Right lobe of liver (tissue), 6 donors: Measurements from ENCODE around the gene ACP6. TPM values are rescaled to one million over a fixed set of nuclear protein-coding genes. Genes with fewer than 3 reads are reported as not detected.

Experiments
- ATAC-seq, 4 donors: fragments of 200-7000 bp; cut with Tn5 transposase; one replicate each; pipeline ENCODE4 v1.9.1; 2020; ENCODE audit warnings: mild to moderate bottlenecking in 4 of 4, moderate library complexity in 4 of 4
- DNase-seq, 3 donors: peaks; one replicate each; pipeline ENCODE4 v3.0.0-alpha.2; 2020
- H3K27ac ChIP-seq, 3 donors: fragments of 200-600 bp; one replicate each; pipeline ENCODE4 v1.8.0; 2022
- H3K27me3 ChIP-seq, 2 donors: fragments of 200-600 bp; one replicate each; pipeline ENCODE4 v1.8.0; 2022
- H3K36me3 ChIP-seq, 4 donors: fragments of 200-600 bp; sonication (generic) in 1 of 4; one replicate each; pipeline versions ENCODE4 v1.5.1 to v1.8.0; 2017 to 2022; ENCODE audit warnings: control low read depth in 1 of 4
- H3K4me1 ChIP-seq, 4 donors: fragments of 200-600 bp; sonication (generic) in 1 of 4; one replicate each; pipeline versions ENCODE4 v1.5.1 to v1.8.0; 2017 to 2022; ENCODE audit warnings: control low read depth in 1 of 4
- H3K4me3 ChIP-seq, 3 donors: fragments of 200-600 bp; one replicate each; pipeline ENCODE4 v1.8.0; 2022
- H3K9me3 ChIP-seq, 4 donors: fragments of 200-600 bp; sonication (generic) in 1 of 4; one replicate each; pipeline versions ENCODE4 v1.5.1 to v1.8.0; 2017 to 2022; ENCODE audit warnings: control low read depth in 1 of 4
- CTCF ChIP-seq, 4 donors: fragments of 200-600 bp in 3 of 4; fragments of 450-650 bp in 1 of 4; IDR thresholded peaks; one replicate each; pipeline versions ENCODE4 v1.5.1 to v1.8.0; 2016 to 2022; ENCODE audit warnings: antibody characterized with exemption in 4 of 4, mild to moderate bottlenecking in 2 of 4
- POLR2A ChIP-seq: fragments of 450-650 bp; IDR thresholded peaks from one replicate; pipeline ENCODE4 v1.6.1; 2017; ENCODE audit warnings: antibody characterized with exemption, mild to moderate bottlenecking
- WGBS: methylation state at CpG from one replicate; pipeline ENCODE4 v1.1.6; 2018; ENCODE audit warnings: low coverage, low lambda C conversion rate; ENCODE audit not compliant: insufficient coverage; ENCODE audit errors: missing lambda C conversion rate; 5-methylcytosine and 5-hydroxymethylcytosine counted together
- intact Hi-C, 2 donors: fragments of 100-400 bp; cut with DNase I; formaldehyde crosslinking; loops; one replicate each; pipeline versions ENCODE4 v1.11.2 to v1.14.1; 2022
- total RNA-seq, 6 experiments: library from RNA; depleted of rRNA in 2 of 6; stranded (reverse); fragments of >200 nt in 2 of 6; fragmentation: NEBNext Ultra II Directional in 3 of 6; extraction: Animal tissue kit (Norgen Biotek cat#: 25700) in 3 of 6; gene quantifications; one replicate each; pipeline versions ENCODE4 v1.1.0 to v1.2.4, GENCODE V29; 2016 to 2023
- donor health status: DM: no; HTN: yes; CAD: no.
- donor health status: DM: no; HTN: no; CAD: no.
- donor health status: DM: no; HTN: no; CAD: no.
- donor health status: DM: no; HTN: yes; CAD: no.
- donor health status: DM: no; HTN: yes; CAD: no.

ACP6 gene
- total RNA-seq, 6 experiments from 2014 or later = 6.8 to 17.7 (median 11.9) TPM

DNA sequence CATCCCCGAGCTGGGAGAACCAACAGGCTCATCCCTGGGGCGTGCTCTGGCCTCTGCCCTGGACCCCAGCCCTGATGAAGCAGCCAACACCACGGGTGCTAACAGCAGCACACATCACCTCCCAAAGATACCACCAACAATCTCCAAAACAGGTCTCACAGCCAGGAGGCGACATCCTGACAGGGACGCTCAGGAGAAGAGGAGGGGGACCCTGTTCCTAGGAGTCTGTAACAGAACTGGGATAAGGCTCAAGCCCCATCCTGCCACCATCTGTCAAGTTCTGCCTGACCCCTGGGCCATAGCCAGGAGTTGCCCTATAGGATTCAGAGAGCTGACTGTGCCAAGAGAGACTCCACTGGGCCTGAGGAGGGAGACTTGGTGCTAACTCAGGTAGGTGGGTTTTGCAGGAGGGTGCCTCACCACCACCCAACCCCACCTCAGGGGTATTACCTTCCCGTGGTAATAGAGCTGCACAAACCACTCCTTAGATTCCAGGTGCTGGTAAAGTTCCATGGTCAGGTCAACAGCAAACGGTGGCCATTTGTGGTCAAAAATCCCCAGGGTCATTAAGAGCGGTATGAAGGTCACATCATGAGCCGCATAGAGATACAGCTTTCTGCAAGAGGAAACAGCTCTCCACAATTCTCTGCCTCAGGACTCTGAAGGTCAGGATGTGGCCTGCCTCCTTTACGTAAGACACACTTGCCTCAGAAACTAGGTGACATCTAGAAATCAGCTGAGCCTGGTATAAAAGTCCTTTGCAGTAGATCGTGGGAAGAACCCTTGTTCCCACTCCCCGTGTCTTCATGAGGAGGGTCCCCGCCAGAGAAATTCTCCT lies 22.3 kb downstream of the ACP6 start:
- ATAC-seq = peak in 3 of 4 donors; percentile 16 to 50 (median 30)
- H3K4me3 ChIP-seq = no peak overlapping the region
- intact Hi-C loops = loop anchor here in 1 of 2 donors (10.0 kb wide), 1 partner anchor 237 kb away; no protein-coding TSS in a partner anchor

GRCh38 chr1:147643974-147644373 lies 26.4 kb downstream of the ACP6 start:
- intact Hi-C loops = loop anchor here in 1 of 2 donors (10.0 kb wide), 1 partner anchor 241 kb away; no protein-coding TSS in a partner anchor
- TF ChIP-seq CTCF (IDR thresholded peaks at IDR 0.05) (no peak), POLR2A (no peak)
- no peak overlapping the region for H3K27ac ChIP-seq
- 87% methylated on average over 3 of the region's 3 CpGs for WGBS
- DNase-seq (no peak), ATAC-seq (no peak)
- no peaks in the 10 kb centered on the region for H3K4me1 ChIP-seq
- H3K4me3 ChIP-seq = no peak overlapping the region
- peaks cover 0 to 13% (median 5%) of the 10 kb centered on the region in 4 donors for H3K36me3 ChIP-seq
- no peaks in the 10 kb centered on the region for H3K9me3 ChIP-seq
- H3K27me3 ChIP-seq = no peaks in the 10 kb centered on the region

More for the DNA sequence above, 22.3 kb downstream of the ACP6 start:
- Histone ChIP-seq H3K9me3 (no peaks in the 10 kb centered on the region), H3K27me3 (no peaks in the 10 kb centered on the region), H3K36me3 (peaks cover 0 to 46% (median 17%) of the 10 kb centered on the region in 4 donors), H3K4me1 (no peaks in the 10 kb centered on the region), H3K27ac (no peak overlapping the region)
- TF ChIP-seq CTCF (IDR thresholded peaks at IDR 0.05) (no peak), POLR2A (no peak)
- no peak for DNase-seq
- 81% methylated on average over 7 of the region's 13 CpGs for WGBS

DNA sequence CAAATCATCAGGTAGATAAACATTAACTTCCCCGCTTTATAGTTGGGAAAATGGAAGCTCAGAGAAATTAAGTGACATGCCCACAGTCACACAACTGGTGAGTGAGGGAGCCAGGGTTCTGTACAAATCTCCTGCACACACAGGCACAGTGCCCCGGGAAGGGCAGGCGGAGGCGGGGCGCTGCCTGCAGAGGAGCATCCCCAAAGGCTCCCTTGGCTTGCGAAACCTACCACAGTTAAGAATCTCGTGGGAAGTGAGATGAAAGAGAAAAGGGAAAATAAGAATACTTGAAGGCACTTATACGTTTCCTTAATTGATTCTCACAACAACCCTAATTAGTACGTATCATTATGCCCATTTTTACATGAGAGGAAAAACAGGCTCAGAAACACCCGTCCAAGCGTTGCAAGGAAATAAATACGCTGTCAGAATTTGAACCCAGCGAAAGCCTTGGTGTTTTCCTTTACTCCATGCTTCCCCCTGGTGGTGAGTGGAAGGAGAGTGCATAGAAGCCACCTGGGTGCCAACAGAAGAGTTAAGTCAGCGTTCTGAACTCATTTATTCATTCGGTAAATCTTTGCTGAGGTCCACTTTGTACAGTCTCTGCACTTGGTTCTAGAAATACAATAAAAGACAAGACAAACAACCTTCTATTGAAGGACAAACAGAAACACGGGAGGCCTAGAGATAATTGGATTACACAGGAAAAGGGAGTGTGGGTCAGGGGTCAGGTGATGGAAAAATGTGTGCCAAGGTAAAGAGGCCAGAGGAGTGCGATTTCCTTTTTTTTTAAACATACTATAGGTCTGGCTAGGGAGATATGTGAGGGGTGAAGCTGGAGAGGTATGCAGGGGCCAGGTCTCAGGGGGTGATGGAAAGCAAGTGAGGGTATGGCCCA lies 28.4 kb downstream of the ACP6 start:
- no peak for TF ChIP-seq POLR2A
- peak; percentile 74 to 90 (median 84) for TF ChIP-seq CTCF (IDR thresholded peaks at IDR 0.05)
- Histone ChIP-seq H3K4me1 (peaks cover 0 to 2% (median 0%) of the 10 kb centered on the region in 4 donors), H3K27me3 (no peaks in the 10 kb centered on the region), H3K27ac (no peak overlapping the region), H3K36me3 (no peaks in the 10 kb centered on the region), H3K4me3 (no peak overlapping the region), H3K9me3 (no peaks in the 10 kb centered on the region)
- peak; percentile 69 to 78 (median 76) for ATAC-seq
- intact Hi-C loops = loop anchor here in 1 of 2 donors (10.0 kb wide), 1 partner anchor 243 kb away; no protein-coding TSS in a partner anchor
- 30% methylated on average over 13 of the region's 17 CpGs for WGBS
- no peak for DNase-seq

DNA sequence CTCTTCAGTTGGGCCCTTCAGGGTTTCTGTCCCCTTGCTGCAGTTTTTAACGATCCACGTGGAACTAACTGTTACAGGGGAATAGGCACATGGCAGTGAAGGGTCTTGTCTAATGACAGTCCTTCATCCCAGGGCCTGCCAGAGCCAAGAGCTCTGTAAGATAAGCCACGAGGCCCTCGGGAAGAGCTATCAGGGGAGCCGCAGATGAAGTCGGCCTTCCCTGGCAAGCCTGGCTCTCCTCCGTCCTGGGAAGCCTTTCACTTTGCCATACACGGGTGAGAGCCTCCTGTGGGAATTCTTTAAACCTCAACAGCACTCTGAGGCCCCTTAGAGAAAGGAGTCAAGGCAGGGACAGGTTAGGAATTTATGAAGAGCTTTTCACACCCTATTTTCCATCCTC lies 29.0 kb downstream of the ACP6 start:
- ATAC-seq = no peak
- intact Hi-C loops = loop anchor here in 1 of 2 donors (10.0 kb wide), 1 partner anchor 244 kb away; no protein-coding TSS in a partner anchor
- Histone ChIP-seq H3K4me1 (peaks cover 0 to 9% (median 0%) of the 10 kb centered on the region in 4 donors), H3K27ac (no peak overlapping the region), H3K9me3 (no peaks in the 10 kb centered on the region), H3K27me3 (no peaks in the 10 kb centered on the region), H3K4me3 (no peak overlapping the region), H3K36me3 (no peaks in the 10 kb centered on the region)
- TF ChIP-seq POLR2A (no peak), CTCF (IDR thresholded peaks at IDR 0.05) (no peak)
- 79% methylated on average over 2 of the region's 8 CpGs for WGBS
- no peak for DNase-seq
